ENCODE data around the gene HOXC9.

DNA sequence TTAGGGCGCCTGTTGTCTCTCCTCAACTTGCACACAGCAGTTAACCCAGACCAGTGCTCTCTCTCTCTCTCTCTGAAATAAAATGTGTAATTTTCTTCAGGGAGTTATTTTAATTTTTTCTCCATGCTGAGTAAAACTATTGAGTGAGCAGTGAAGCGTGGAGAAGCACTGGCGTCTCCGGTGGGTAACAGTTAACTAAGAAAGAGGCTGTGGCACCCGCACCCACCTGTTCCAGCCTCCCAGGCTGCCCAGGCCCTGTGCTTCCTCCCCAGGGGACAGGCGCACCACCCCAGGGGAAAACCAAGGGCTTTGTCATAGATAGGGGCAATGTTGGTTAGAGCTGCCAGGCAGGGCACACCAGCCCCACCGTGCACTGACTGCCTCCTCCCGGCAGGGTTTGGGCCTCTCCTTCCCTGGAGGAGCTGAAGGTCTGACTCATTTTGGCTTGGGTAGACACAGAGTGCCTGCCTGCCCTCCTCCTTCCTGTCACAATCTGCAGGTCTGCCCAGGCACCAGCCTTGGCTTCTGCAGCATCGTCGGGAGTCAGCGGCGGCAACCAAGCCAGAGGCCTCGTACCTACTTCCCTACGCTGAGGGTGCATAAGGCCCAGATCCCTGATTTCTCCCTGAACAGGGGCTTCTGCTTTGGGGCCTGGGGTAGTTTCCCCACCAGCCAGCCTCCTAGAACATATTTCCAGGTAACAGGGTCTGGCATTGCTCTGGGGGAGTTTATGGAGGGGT, 36.8 kb downstream of the HOXC9 start:
- TF ChIP-seq CBX8 (IDR thresholded peaks at IDR 0.05; ENCODE audit: borderline replicate concordance, extremely low read depth, low read depth, low read length, poor library complexity, severe bottlenecking), result no peak
- no peak for TF ChIP-seq HCFC1 (IDR thresholded peaks at IDR 0.05; ENCODE audit: low read depth, low read length)
